GM12878 (cell line): Measurements from ENCODE around the gene RAB3B. TPM values are rescaled to one million over a fixed set of nuclear protein-coding genes. Genes with fewer than 3 reads are reported as not detected.

Experiments used
- ATAC-seq: fragments of 200-7000 bp; cut with Tn5 transposase; 3 replicates; pipeline ENCODE4 v1.9.1; 2020; ENCODE audit warnings: mild to moderate bottlenecking, moderate library complexity
- BruUV-seq: library from RNA; stranded (reverse); fragments of 400-500 nt; replicated peaks from 2 replicates; lab custom pipeline; 2021; lab: Mats Ljungman, UMichigan
- CTCF ChIA-PET: fragments of 300-600 bp; sonication (Branson Sonifier 250); formaldehyde crosslinking; extraction: SDS; loops from one replicate; lab custom pipeline; 2021; ENCODE audit warnings: inconsistent platforms; lab: Yijun Ruan, JAX
- POLR2A ChIA-PET: fragments of 350-600 bp; formaldehyde crosslinking; extraction: SDS; loops from one replicate; lab custom pipeline; 2021; ENCODE audit warnings: inconsistent platforms; lab: Charles Lee
- RAD21 ChIA-PET: fragments of 300-600 bp; sonication (Branson Sonifier 250); formaldehyde crosslinking; loops from one replicate; lab custom pipeline; 2023; ENCODE audit warnings: antibody characterized with exemption; ENCODE audit not compliant: unreplicated experiment; lab: Charles Lee
- SMC1A ChIA-PET: fragments of 300-600 bp; sonication (Branson Sonifier 250); formaldehyde crosslinking; loops from one replicate; lab custom pipeline; 2023; ENCODE audit not compliant: unreplicated experiment, uncharacterized antibody; lab: Charles Lee
- DNase-seq: peaks from one replicate; pipeline ENCODE4 v3.0.0-alpha.2; 2011; ENCODE audit warnings: low read depth, low spot score
- FAIRE-seq: peaks from 3 replicates; lab custom pipeline; 2011; peaks lifted over from hg19 to GRCh38; lab: Jason Lieb, UNC
- H2AFZ ChIP-seq: 2 replicates; pipeline ENCODE4 v1.6.0; 2011; ENCODE audit warnings: low read depth, low read length, control low read depth; ENCODE audit not compliant: control insufficient read depth
- H3K27ac ChIP-seq: 2 replicates; pipeline ENCODE4 v1.5.1; 2011; ENCODE audit warnings: control low read depth; ENCODE audit not compliant: control insufficient read depth, insufficient read depth
- H3K27me3 ChIP-seq, 2 experiments: replicated peaks in 1 of 2; 2 replicates each; pipeline versions ENCODE4 v1.6.0 to v1.6.1; 2011; ENCODE audit warnings: low read length in 1 of 2; ENCODE audit not compliant: control insufficient read depth in 2 of 2, insufficient read depth in 2 of 2
- H3K36me3 ChIP-seq, 2 experiments: 2 replicates each; pipeline ENCODE4 v1.5.1; 2011; ENCODE audit warnings: low read length in 1 of 2; ENCODE audit not compliant: control insufficient read depth in 2 of 2, insufficient read depth in 2 of 2
- H3K4me1 ChIP-seq: 2 replicates; pipeline ENCODE4 v1.6.1; 2011; ENCODE audit warnings: mild to moderate bottlenecking, low read length, moderate library complexity, mixed read lengths; ENCODE audit not compliant: control insufficient read depth, insufficient read depth
- H3K4me2 ChIP-seq: 2 replicates; pipeline ENCODE4 v1.6.0; 2011; ENCODE audit warnings: control low read depth; ENCODE audit not compliant: control insufficient read depth, insufficient read depth
- H3K4me3 ChIP-seq: fragments of 200-600 bp; sonication (generic); 2 replicates; pipeline ENCODE4 v1.5.1; 2016
- H3K79me2 ChIP-seq: 2 replicates; pipeline ENCODE4 v1.6.0; 2011; ENCODE audit warnings: low read length; ENCODE audit not compliant: control insufficient read depth, insufficient read depth
- H3K9ac ChIP-seq: 2 replicates; pipeline ENCODE4 v1.8.0; 2011; ENCODE audit warnings: low read length, control low read depth, mixed read lengths; ENCODE audit not compliant: control insufficient read depth, insufficient read depth
- H3K9me3 ChIP-seq: replicated peaks from 3 replicates; pipeline ENCODE4 v1.5.1; 2011; ENCODE audit warnings: mild to moderate bottlenecking, low read length; ENCODE audit not compliant: control insufficient read depth, insufficient read depth
- H4K20me1 ChIP-seq: 2 replicates; pipeline ENCODE4 v1.6.0; 2011; ENCODE audit not compliant: control insufficient read depth, insufficient read depth
- BRCA1 ChIP-seq: IDR thresholded peaks from 2 replicates; pipeline ENCODE4 v1.6.1; 2011; ENCODE audit warnings: low read depth, low read length, improper control_type of control experiment
- CHD1 ChIP-seq: IDR thresholded peaks from 2 replicates; pipeline ENCODE4 v1.6.1; 2012; ENCODE audit warnings: low read depth, low read length, improper control_type of control experiment
- GABPA ChIP-seq: IDR thresholded peaks from 2 replicates; pipeline ENCODE4 v1.6.1; 2014; ENCODE audit warnings: antibody characterized with exemption, low read depth, mild to moderate bottlenecking, inconsistent platforms
- KLF5 ChIP-seq: fragments of 450-650 bp; IDR thresholded peaks from 2 replicates; pipeline ENCODE4 v1.6.1; 2014; ENCODE audit warnings: mild to moderate bottlenecking; ENCODE audit not compliant: partially characterized antibody
- LARP7 ChIP-seq: fragments of 450-650 bp; IDR thresholded peaks from 2 replicates; pipeline ENCODE4 v1.6.1; 2017; ENCODE audit warnings: mild to moderate bottlenecking
- MEF2B ChIP-seq: fragments of 450-650 bp; IDR thresholded peaks from 2 replicates; pipeline ENCODE4 v1.6.1; 2018; ENCODE audit warnings: mild to moderate bottlenecking, moderate library complexity; ENCODE audit not compliant: partially characterized antibody, poor library complexity, severe bottlenecking
- NBN ChIP-seq: fragments of 450-650 bp; IDR thresholded peaks from 2 replicates; pipeline ENCODE4 v1.6.1; 2016
- NFYB ChIP-seq: IDR thresholded peaks from 2 replicates; pipeline ENCODE4 v1.6.1; 2011; ENCODE audit warnings: low read depth, mild to moderate bottlenecking, low read length, improper control_type of control experiment, moderate library complexity; ENCODE audit not compliant: insufficient read depth
- PAX5 ChIP-seq: IDR thresholded peaks from 2 replicates; pipeline ENCODE4 v1.6.1; 2011; ENCODE audit warnings: low read depth, low read length, borderline replicate concordance
- RBBP5 ChIP-seq: fragments of 200-600 bp; sonication (generic); conservative IDR thresholded peaks from 2 replicates; pipeline ENCODE4 v1.6.1; 2016
- RUNX3 ChIP-seq: IDR thresholded peaks from 2 replicates; pipeline ENCODE4 v1.6.1; 2012; ENCODE audit warnings: low read length, inconsistent platforms
- TARDBP ChIP-seq: IDR thresholded peaks from 2 replicates; pipeline ENCODE4 v1.6.1; 2016; ENCODE audit warnings: borderline replicate concordance
- TCF7 ChIP-seq: IDR thresholded peaks from 2 replicates; pipeline ENCODE4 v1.6.1; 2014; ENCODE audit warnings: antibody characterized with exemption, borderline replicate concordance
- YY1 ChIP-seq: IDR thresholded peaks from 2 replicates; pipeline ENCODE4 v1.6.1; 2011; ENCODE audit warnings: low read depth, mild to moderate bottlenecking, low read length
- WGBS: methylation state at CpG from one replicate; pipeline ENCODE4 v1.1.6; 2016; ENCODE audit warnings: low lambda C conversion rate; ENCODE audit not compliant: insufficient replicate concordance, insufficient coverage; ENCODE audit errors: missing lambda C conversion rate; 5-methylcytosine and 5-hydroxymethylcytosine counted together
- in situ Hi-C: fragments of 300-500 bp; cut with MboI; formaldehyde crosslinking; loops from 9 replicates; pipeline ENCODE4 v1.14.3; 2018; ENCODE audit warnings: mixed read lengths
- intact Hi-C: fragments of 100-400 bp; cut with micrococcal nuclease; formaldehyde crosslinking; loops from one replicate; pipeline ENCODE4 v1.14.2; 2022; ENCODE audit not compliant: unreplicated experiment
- polyA plus RNA-seq, 11 experiments: library from polyadenylated mRNA; depleted of rRNA in 4 of 11; unstranded in 6 of 11; stranded (reverse) in 5 of 11; fragments of >200 nt; fragmentation: Nextera tagmentation in 4 of 11; fragmentation: Illumina TruSeq in 1 of 11; extraction: Ambion mirVana in 4 of 11; extraction: Trizol in 1 of 11; gene quantifications; 1 replicate in 1 of 11; 2 replicates in 10 of 11; pipeline versions ENCODE4 v1.2.1 to v1.2.3, GENCODE V29; 2011 to 2016; ENCODE audit warnings: inconsistent platforms in 2 of 11, missing spikeins in 2 of 11, low read depth in 1 of 11
- total RNA-seq, 4 experiments: library from RNA; depleted of rRNA in 3 of 4; stranded (reverse); fragments of >200 nt in 3 of 4; fragmentation: Illumina TruSeq in 1 of 4; extraction: Trizol in 1 of 4; gene quantifications; 2 replicates each; pipeline versions ENCODE4 v1.2.1 to v1.2.3, GENCODE V29; 2013 to 2021
- TF ChIP-seq, protein P1 (sequence below): fragments of 150-350 bp; IDR thresholded peaks from 2 replicates; pipeline ENCODE4 v1.6.1; 2016; ENCODE audit warnings: low read depth, low read length
- TF ChIP-seq, protein P2 (sequence below): IDR thresholded peaks from 2 replicates; pipeline ENCODE4 v1.6.1; 2012; ENCODE audit warnings: improper control_type of control experiment, low read depth, low read length; ENCODE audit not compliant: insufficient replicate concordance

RAB3B gene
- total and polyA plus RNA-seq, 10 of the 15 experiments (the other 5 are each of a cell fraction or from before 2014, with no cell fraction given): 0.05 to 0.32 (median 0.24) TPM

DNA sequence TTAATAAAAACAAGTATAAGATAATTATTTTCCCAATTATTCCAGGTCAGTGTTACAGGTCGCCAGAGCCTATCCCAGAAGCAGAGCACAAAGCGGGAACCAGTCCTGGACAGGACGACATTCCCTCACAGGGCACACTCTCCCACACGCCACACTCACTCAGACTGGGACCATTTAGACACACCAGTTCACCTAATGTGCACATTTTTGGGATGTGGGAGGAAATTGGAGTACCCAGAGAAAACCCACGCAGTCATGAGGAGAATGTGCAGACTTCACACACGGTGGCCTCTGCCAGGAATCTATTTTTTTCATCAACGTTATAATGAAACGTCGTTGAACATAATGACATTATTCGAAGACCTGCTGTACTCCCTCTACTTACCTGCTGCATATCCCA is 91.5 kb downstream of the RAB3B start (continued):
- TF ChIP-seq, protein P1, sequence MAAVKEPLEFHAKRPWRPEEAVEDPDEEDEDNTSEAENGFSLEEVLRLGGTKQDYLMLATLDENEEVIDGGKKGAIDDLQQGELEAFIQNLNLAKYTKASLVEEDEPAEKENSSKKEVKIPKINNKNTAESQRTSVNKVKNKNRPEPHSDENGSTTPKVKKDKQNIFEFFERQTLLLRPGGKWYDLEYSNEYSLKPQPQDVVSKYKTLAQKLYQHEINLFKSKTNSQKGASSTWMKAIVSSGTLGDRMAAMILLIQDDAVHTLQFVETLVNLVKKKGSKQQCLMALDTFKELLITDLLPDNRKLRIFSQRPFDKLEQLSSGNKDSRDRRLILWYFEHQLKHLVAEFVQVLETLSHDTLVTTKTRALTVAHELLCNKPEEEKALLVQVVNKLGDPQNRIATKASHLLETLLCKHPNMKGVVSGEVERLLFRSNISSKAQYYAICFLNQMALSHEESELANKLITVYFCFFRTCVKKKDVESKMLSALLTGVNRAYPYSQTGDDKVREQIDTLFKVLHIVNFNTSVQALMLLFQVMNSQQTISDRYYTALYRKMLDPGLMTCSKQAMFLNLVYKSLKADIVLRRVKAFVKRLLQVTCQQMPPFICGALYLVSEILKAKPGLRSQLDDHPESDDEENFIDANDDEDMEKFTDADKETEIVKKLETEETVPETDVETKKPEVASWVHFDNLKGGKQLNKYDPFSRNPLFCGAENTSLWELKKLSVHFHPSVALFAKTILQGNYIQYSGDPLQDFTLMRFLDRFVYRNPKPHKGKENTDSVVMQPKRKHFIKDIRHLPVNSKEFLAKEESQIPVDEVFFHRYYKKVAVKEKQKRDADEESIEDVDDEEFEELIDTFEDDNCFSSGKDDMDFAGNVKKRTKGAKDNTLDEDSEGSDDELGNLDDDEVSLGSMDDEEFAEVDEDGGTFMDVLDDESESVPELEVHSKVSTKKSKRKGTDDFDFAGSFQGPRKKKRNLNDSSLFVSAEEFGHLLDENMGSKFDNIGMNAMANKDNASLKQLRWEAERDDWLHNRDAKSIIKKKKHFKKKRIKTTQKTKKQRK: no peak
- no peak for TF ChIP-seq RUNX3
- no peak for TF ChIP-seq TARDBP
- TF ChIP-seq GABPA: no peak
- TF ChIP-seq LARP7: no peak

DNA sequence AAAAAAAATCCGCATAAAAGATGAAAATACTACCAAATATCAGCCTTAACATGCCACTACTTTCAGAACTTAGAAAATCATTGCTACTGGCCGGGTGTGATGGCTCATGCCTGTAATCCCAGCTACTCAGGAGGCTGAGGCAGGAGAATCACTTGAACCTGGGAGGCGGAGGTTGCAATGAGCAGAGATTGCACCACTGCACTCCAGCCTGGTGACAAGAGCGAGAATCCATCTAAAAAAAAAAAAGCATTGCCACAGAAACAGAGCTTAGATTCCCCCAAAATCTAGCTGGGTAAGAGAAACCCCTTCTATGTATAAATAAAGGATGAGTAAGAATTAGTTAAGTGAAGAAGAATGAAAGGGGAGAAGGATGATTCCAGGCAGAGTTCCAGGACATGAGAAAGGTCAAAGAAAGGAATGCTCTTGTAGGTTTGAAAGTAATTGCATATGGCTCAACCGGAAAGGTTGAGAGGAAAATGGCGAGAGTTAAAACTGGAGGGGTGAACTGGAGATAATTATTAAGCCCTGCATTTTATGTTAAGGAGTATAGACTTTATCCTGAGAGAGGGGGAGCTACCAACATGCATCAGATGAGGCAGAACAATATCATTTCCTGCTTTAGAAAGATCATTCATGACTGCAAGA is 92.3 kb downstream of the RAB3B start:
- Histone ChIP-seq H4K20me1 (no peaks in the 10 kb centered on the region), H3K4me1 (no peaks in the 10 kb centered on the region), H3K4me2 (no peak overlapping the region), H3K27me3 (peaks cover 0 to 5% of the 10 kb centered on the region in 2 experiments; a peak in 1 of 4 replicates), H3K9ac (no peak overlapping the region), H3K4me3 (no peak overlapping the region), H3K27ac (no peak overlapping the region), H3K36me3 (no peaks in the 10 kb centered on the region), H3K9me3 (no peaks in the 10 kb centered on the region), H3K79me2 (no peaks in the 10 kb centered on the region), H2AFZ (no peak overlapping the region)
- DNase-seq: no peak
- 35% methylated on average over 6 of the region's 6 CpGs for WGBS
- CTCF ChIA-PET: interaction anchor here (0.8 to 6.5 kb wide), 26 partner anchors 9 to 181 kb away, joined by 3 to 177 read pairs (median 6); partner anchors contain the start of genes KTI12 and RAB3B
- no TSS peak for BruUV-seq
- SMC1A ChIA-PET: interaction anchor here (0.6 to 6.8 kb wide), 15 partner anchors 15 to 395 kb away, joined by 3 to 99 read pairs (median 9); no protein-coding TSS in a partner anchor
- ATAC-seq: no peak
- POLR2A ChIA-PET: no interaction called here
- FAIRE-seq: no peak
- intact Hi-C loops (loop anchor here (5.0 kb wide), 1 partner anchor 399 kb away; no protein-coding TSS in a partner anchor), in situ Hi-C loops (no loop called here)
- RAD21 ChIA-PET: interaction anchor here (0.7 to 5.1 kb wide), 18 partner anchors 9 to 328 kb away, joined by 3 to 96 read pairs (median 4); no protein-coding TSS in a partner anchor
- TF ChIP-seq YY1 (no peak), CHD1 (no peak), MEF2B (no peak), BRCA1 (no peak), KLF5 (no peak), NBN (no peak), RBBP5 (no peak), NFYB (no peak), PAX5 (no peak), TCF7 (no peak)
- TF ChIP-seq, protein P2, sequence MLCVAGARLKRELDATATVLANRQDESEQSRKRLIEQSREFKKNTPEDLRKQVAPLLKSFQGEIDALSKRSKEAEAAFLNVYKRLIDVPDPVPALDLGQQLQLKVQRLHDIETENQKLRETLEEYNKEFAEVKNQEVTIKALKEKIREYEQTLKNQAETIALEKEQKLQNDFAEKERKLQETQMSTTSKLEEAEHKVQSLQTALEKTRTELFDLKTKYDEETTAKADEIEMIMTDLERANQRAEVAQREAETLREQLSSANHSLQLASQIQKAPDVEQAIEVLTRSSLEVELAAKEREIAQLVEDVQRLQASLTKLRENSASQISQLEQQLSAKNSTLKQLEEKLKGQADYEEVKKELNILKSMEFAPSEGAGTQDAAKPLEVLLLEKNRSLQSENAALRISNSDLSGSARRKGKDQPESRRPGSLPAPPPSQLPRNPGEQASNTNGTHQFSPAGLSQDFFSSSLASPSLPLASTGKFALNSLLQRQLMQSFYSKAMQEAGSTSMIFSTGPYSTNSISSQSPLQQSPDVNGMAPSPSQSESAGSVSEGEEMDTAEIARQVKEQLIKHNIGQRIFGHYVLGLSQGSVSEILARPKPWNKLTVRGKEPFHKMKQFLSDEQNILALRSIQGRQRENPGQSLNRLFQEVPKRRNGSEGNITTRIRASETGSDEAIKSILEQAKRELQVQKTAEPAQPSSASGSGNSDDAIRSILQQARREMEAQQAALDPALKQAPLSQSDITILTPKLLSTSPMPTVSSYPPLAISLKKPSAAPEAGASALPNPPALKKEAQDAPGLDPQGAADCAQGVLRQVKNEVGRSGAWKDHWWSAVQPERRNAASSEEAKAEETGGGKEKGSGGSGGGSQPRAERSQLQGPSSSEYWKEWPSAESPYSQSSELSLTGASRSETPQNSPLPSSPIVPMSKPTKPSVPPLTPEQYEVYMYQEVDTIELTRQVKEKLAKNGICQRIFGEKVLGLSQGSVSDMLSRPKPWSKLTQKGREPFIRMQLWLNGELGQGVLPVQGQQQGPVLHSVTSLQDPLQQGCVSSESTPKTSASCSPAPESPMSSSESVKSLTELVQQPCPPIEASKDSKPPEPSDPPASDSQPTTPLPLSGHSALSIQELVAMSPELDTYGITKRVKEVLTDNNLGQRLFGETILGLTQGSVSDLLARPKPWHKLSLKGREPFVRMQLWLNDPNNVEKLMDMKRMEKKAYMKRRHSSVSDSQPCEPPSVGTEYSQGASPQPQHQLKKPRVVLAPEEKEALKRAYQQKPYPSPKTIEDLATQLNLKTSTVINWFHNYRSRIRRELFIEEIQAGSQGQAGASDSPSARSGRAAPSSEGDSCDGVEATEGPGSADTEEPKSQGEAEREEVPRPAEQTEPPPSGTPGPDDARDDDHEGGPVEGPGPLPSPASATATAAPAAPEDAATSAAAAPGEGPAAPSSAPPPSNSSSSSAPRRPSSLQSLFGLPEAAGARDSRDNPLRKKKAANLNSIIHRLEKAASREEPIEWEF: no peak
